HG02981 (cell line): ENCODE results near the gene ADGRG4.
"Not testable (repeated sequence)": the region's sequence is repeated elsewhere in the genome, so short reads cannot be mapped to it uniquely, and the experiment has no call there.

Experiments
- ATAC-seq: cut with Tn5 transposase; IDR thresholded peaks from one replicate; pipeline ENCODE4 v1.9.1; 2021; ENCODE audit warnings: mild to moderate bottlenecking, moderate library complexity; ENCODE audit not compliant: unreplicated experiment

ADGRG4 gene

GRCh38 chrX:136300721-136301120 lies at the start of gene ADGRG4:
Gene ADGRG4 (plus strand): TSS chrX:136300963. CDS start chrX:136308778, 7,815 bp downstream.
- not testable (repeated sequence) for ATAC-seq

GRCh38 chrX:136251041-136251991 lies 49.4 kb upstream of the ADGRG4 start, which contains the start of gene MAP7D3:
Gene MAP7D3 (minus strand): TSS chrX:136251400. CDS start chrX:136251358, 42 bp downstream.
- peak; percentile 81 for ATAC-seq

- no peak for ATAC-seq
Observed at GRCh38 chrX:136255541-136255940, 45.2 kb upstream of the ADGRG4 start.

- ATAC-seq = no peak
Observed at GRCh38 chrX:136256026-136256425, 44.7 kb upstream of the ADGRG4 start.

- ATAC-seq = no peak
Observed at GRCh38 chrX:136258951-136259350, 41.8 kb upstream of the ADGRG4 start.

GRCh38 chrX:136259543-136259942 lies 41.2 kb upstream of the ADGRG4 start:
- ATAC-seq = no peak

- no peak for ATAC-seq
Observed at GRCh38 chrX:136260776-136261175, 40.0 kb upstream of the ADGRG4 start.

- ATAC-seq = no peak
Observed at GRCh38 chrX:136261321-136261720, 39.4 kb upstream of the ADGRG4 start.

- ATAC-seq = no peak
Observed at GRCh38 chrX:136262243-136262642, 38.5 kb upstream of the ADGRG4 start.

GRCh38 chrX:136262812-136263315 lies 37.9 kb upstream of the ADGRG4 start:
- ATAC-seq = no peak

- ATAC-seq = no peak
Observed at GRCh38 chrX:136266828-136267227, 33.9 kb upstream of the ADGRG4 start.

- peak; percentile 54 for ATAC-seq
Observed at GRCh38 chrX:136268051-136269048, 32.4 kb upstream of the ADGRG4 start.

- ATAC-seq = no peak
Observed at GRCh38 chrX:136269921-136270320, 30.8 kb upstream of the ADGRG4 start.

GRCh38 chrX:136271300-136271699 lies 29.5 kb upstream of the ADGRG4 start:
- peak; percentile 65 for ATAC-seq

- ATAC-seq = no peak
Observed at GRCh38 chrX:136272325-136272724, 28.4 kb upstream of the ADGRG4 start.

- ATAC-seq = no peak
Observed at GRCh38 chrX:136273986-136274385, 26.8 kb upstream of the ADGRG4 start.

GRCh38 chrX:136275553-136275952 lies 25.2 kb upstream of the ADGRG4 start:
- ATAC-seq = no peak

GRCh38 chrX:136286375-136286774 lies 14.4 kb upstream of the ADGRG4 start:
- not testable (repeated sequence) for ATAC-seq

- ATAC-seq = no peak
Observed at GRCh38 chrX:136291824-136292223, 8.9 kb upstream of the ADGRG4 start.

- no peak for ATAC-seq
Observed at GRCh38 chrX:136292656-136293055, 8.1 kb upstream of the ADGRG4 start.

GRCh38 chrX:136295380-136295779 lies 5.4 kb upstream of the ADGRG4 start:
- no peak for ATAC-seq
